H1 (cell line): ENCODE measurements around the gene RASSF5. TPM values are rescaled to one million over a fixed set of nuclear protein-coding genes. Genes with fewer than 3 reads are reported as not detected.

Source experiments
- CTCF ChIA-PET: fragments of 300-600 bp; sonication (Branson Sonifier 250); formaldehyde crosslinking; loops from one replicate; lab custom pipeline; 2021; ENCODE audit not compliant: partially characterized antibody; lab: Charles Lee
- POLR2A ChIA-PET: fragments of 300-600 bp; sonication (Branson Sonifier 250); formaldehyde crosslinking; loops from one replicate; lab custom pipeline; 2021; ENCODE audit warnings: inconsistent platforms; ENCODE audit not compliant: partially characterized antibody; lab: Charles Lee
- DNase-seq, 2 experiments: peaks; one replicate each; pipeline versions ENCODE4 v3.0.0 to v3.0.0-alpha.2; 2010 to 2022; ENCODE audit warnings: low spot score in 2 of 2, low read depth in 1 of 2, mixed read lengths in 1 of 2
- FAIRE-seq: peaks from 2 replicates; lab custom pipeline; 2011; peaks lifted over from hg19 to GRCh38; lab: Jason Lieb, UNC
- H2AFZ ChIP-seq: 2 replicates; pipeline ENCODE4 v1.8.1; 2012; ENCODE audit warnings: low read length, inconsistent platforms
- H2AK5ac ChIP-seq: 2 replicates; pipeline ENCODE4 v1.6.1; 2013; ENCODE audit warnings: low read depth, low read length
- H2BK120ac ChIP-seq: replicated peaks from 2 replicates; pipeline ENCODE3; 2013; ENCODE audit warnings: low read depth, low read length, inconsistent platforms
- H2BK12ac ChIP-seq: 2 replicates; pipeline ENCODE4 v1.6.1; 2013; ENCODE audit warnings: low read depth, low read length
- H2BK15ac ChIP-seq: 2 replicates; pipeline ENCODE4 v1.6.1; 2013; ENCODE audit warnings: low read length
- H2BK20ac ChIP-seq: 2 replicates; pipeline ENCODE4 v1.6.1; 2013; ENCODE audit warnings: low read length
- H2BK5ac ChIP-seq: 2 replicates; pipeline ENCODE4 v1.6.1; 2013; ENCODE audit warnings: low read depth, low read length
- H3K14ac ChIP-seq: 2 replicates; pipeline ENCODE4 v1.6.1; 2013; ENCODE audit warnings: inconsistent platforms; ENCODE audit not compliant: insufficient read length
- H3K18ac ChIP-seq: 2 replicates; pipeline ENCODE4 v1.6.1; 2013; ENCODE audit warnings: low read length; ENCODE audit errors: extremely low read depth
- H3K23ac ChIP-seq: 2 replicates; pipeline ENCODE4 v1.6.1; 2013; ENCODE audit warnings: inconsistent platforms; ENCODE audit not compliant: insufficient read length
- H3K23me2 ChIP-seq: 2 replicates; pipeline ENCODE4 v1.6.1; 2013; ENCODE audit warnings: low read depth, low read length
- H3K27ac ChIP-seq: 2 replicates; pipeline ENCODE4 v1.6.1; 2011; ENCODE audit warnings: low read depth, low read length, inconsistent platforms
- H3K27me3 ChIP-seq, 4 experiments: replicated peaks in 1 of 4; 1 replicate in 1 of 4; 2 replicates in 3 of 4; pipeline versions ENCODE4 v1.6.1 to v1.8.1; 2011 to 2013; ENCODE audit warnings: low read length in 3 of 4, mild to moderate bottlenecking in 3 of 4, inconsistent platforms in 2 of 4, mixed read lengths in 2 of 4, moderate library complexity in 1 of 4; ENCODE audit not compliant: control insufficient read depth in 3 of 4, insufficient read depth in 3 of 4; ENCODE audit errors: extremely low read depth in 1 of 4
- H3K36me3 ChIP-seq, 4 experiments: 2 replicates each; pipeline versions ENCODE4 v1.6.1 to v1.8.1; 2011 to 2013; ENCODE audit warnings: mild to moderate bottlenecking in 4 of 4, low read length in 3 of 4, moderate library complexity in 2 of 4, control low read depth in 1 of 4, inconsistent platforms in 1 of 4; ENCODE audit not compliant: insufficient read depth in 4 of 4, control insufficient read depth in 2 of 4
- H3K4ac ChIP-seq: replicated peaks from 2 replicates; pipeline ENCODE3; 2013; ENCODE audit warnings: low read length, low read depth, mixed read lengths, inconsistent platforms; ENCODE audit not compliant: insufficient read length
- H3K4me1 ChIP-seq, 4 experiments: replicated peaks in 1 of 4; 1 replicate in 1 of 4; 2 replicates in 3 of 4; pipeline versions ENCODE4 v1.6.1 to v1.8.1; 2011 to 2013; ENCODE audit warnings: low read length in 3 of 4, inconsistent platforms in 2 of 4, mixed read lengths in 1 of 4; ENCODE audit not compliant: insufficient read depth in 4 of 4, control insufficient read depth in 3 of 4
- H3K4me2 ChIP-seq, 2 experiments: 2 replicates each; pipeline versions ENCODE4 v1.6.1 to v1.8.1; 2011 to 2013; ENCODE audit warnings: low read depth in 2 of 2, low read length in 2 of 2, control low read depth in 1 of 2, inconsistent platforms in 1 of 2, mild to moderate bottlenecking in 1 of 2; ENCODE audit not compliant: insufficient read depth in 1 of 2
- H3K4me3 ChIP-seq, 4 experiments: fragments of 200-600, 300-600 bp in 1 of 4; sonication (generic), shearing (Covaris generic), sonication (Bioruptor Twin) in 1 of 4; 2 replicates each; pipeline versions ENCODE4 v1.5.1 to v1.8.1; 2011 to 2016; ENCODE audit warnings: low read length in 4 of 4, low read depth in 3 of 4, control low read depth in 2 of 4, inconsistent platforms in 2 of 4, mild to moderate bottlenecking in 2 of 4, mixed read lengths in 1 of 4, moderate library complexity in 1 of 4; ENCODE audit not compliant: insufficient read depth in 2 of 4; ENCODE audit errors: extremely low read depth in 1 of 4
- H3K56ac ChIP-seq: replicated peaks from 2 replicates; pipeline ENCODE3; 2013; ENCODE audit warnings: low read depth, mild to moderate bottlenecking, mixed read lengths, low read length, inconsistent platforms; ENCODE audit not compliant: insufficient read length
- H3K79me1 ChIP-seq: 2 replicates; pipeline ENCODE4 v1.6.1; 2013; ENCODE audit warnings: low read depth, low read length, control low read depth
- H3K79me2 ChIP-seq, 2 experiments: 2 replicates each; pipeline versions ENCODE4 v1.6.1 to v1.8.1; 2012 to 2013; ENCODE audit warnings: low read length in 2 of 2, mild to moderate bottlenecking in 2 of 2, inconsistent platforms in 1 of 2; ENCODE audit not compliant: insufficient read depth in 2 of 2, control insufficient read depth in 1 of 2
- H3K9ac ChIP-seq, 4 experiments: replicated peaks in 1 of 4; 1 replicate in 1 of 4; 2 replicates in 3 of 4; pipeline versions ENCODE4 v1.6.1 to v1.8.1; 2011 to 2013; ENCODE audit warnings: low read depth in 3 of 4, low read length in 3 of 4, control low read depth in 2 of 4, mild to moderate bottlenecking in 2 of 4, moderate library complexity in 2 of 4, inconsistent platforms in 1 of 4; ENCODE audit errors: extremely low read depth in 1 of 4
- H3K9me3 ChIP-seq, 2 experiments: 2 replicates each; pipeline versions ENCODE4 v1.6.1 to v1.8.1; 2012 to 2013; ENCODE audit warnings: mild to moderate bottlenecking in 2 of 2, moderate library complexity in 2 of 2, control low read depth in 1 of 2, inconsistent platforms in 1 of 2, low read depth in 1 of 2, low read length in 1 of 2, mixed read lengths in 1 of 2; ENCODE audit not compliant: insufficient read depth in 2 of 2
- H4K20me1 ChIP-seq, 2 experiments: replicated peaks in 1 of 2; 2 replicates each; pipeline versions ENCODE3 to v1.8.1; 2011 to 2013; ENCODE audit warnings: inconsistent platforms in 2 of 2, low read length in 2 of 2, mild to moderate bottlenecking in 1 of 2; ENCODE audit not compliant: insufficient read depth in 2 of 2, control insufficient read depth in 1 of 2
- H4K5ac ChIP-seq: 2 replicates; pipeline ENCODE4 v1.6.1; 2013; ENCODE audit warnings: low read length, low read depth, mixed read lengths, inconsistent platforms; ENCODE audit not compliant: insufficient read length
- H4K8ac ChIP-seq: 2 replicates; pipeline ENCODE4 v1.8.0; 2013; ENCODE audit warnings: mild to moderate bottlenecking, moderate library complexity, low read length, inconsistent platforms; ENCODE audit not compliant: insufficient read depth; ENCODE audit errors: extremely low read depth
- H4K91ac ChIP-seq: replicated peaks from 2 replicates; pipeline ENCODE3; 2013; ENCODE audit warnings: low read length, mixed read lengths, inconsistent platforms; ENCODE audit not compliant: insufficient read length
- CBX8 ChIP-seq: fragments of 300-800, 300-1000 bp; sonication (generic); IDR thresholded peaks from 2 replicates; pipeline ENCODE4 v1.7.1; 2016; ENCODE audit warnings: low read depth, low read length, borderline replicate concordance
- CTCF ChIP-seq, 3 experiments: IDR thresholded peaks; 1 replicate in 2 of 3; 2 replicates in 1 of 3; pipeline versions ENCODE4 v1.5.1 to v1.6.1; 2011; ENCODE audit warnings: low read length in 3 of 3, mild to moderate bottlenecking in 3 of 3, inconsistent platforms in 2 of 3, low read depth in 1 of 3, moderate library complexity in 1 of 3; ENCODE audit not compliant: insufficient read depth in 1 of 3; ENCODE audit errors: control extremely low read depth in 1 of 3
- GTF2F1 ChIP-seq: IDR thresholded peaks from 2 replicates; pipeline ENCODE4 v1.6.1; 2012; ENCODE audit warnings: low read depth, low read length, improper control_type of control experiment, borderline replicate concordance
- JUND ChIP-seq: IDR thresholded peaks from 2 replicates; pipeline ENCODE4 v1.6.1; 2011; ENCODE audit warnings: mild to moderate bottlenecking, improper control_type of control experiment, low read length
- RBBP5 ChIP-seq: IDR thresholded peaks from 2 replicates; pipeline ENCODE4 v1.7.1; 2012; ENCODE audit warnings: low read depth, mild to moderate bottlenecking, inconsistent platforms, low read length, moderate library complexity, borderline replicate concordance
- RFX5 ChIP-seq: IDR thresholded peaks from 2 replicates; pipeline ENCODE4 v1.6.1; 2011; ENCODE audit warnings: low read depth, low read length, improper control_type of control experiment, borderline replicate concordance
- TAF7 ChIP-seq: optimal IDR thresholded peaks from 2 replicates; pipeline ENCODE3; 2011; ENCODE audit warnings: low read depth, mild to moderate bottlenecking, inconsistent platforms, low read length, moderate library complexity, borderline replicate concordance
- WGBS, 2 experiments: shearing (Covaris generic) in 1 of 2; methylation state at CpG; one replicate each; pipeline versions ENCODE4 v1.1.6 to v1.1.7; 2013 to 2015; ENCODE audit warnings: low lambda C conversion rate in 2 of 2, mixed read lengths in 2 of 2, inconsistent platforms in 1 of 2, low coverage in 1 of 2, missing lambda C conversion rate in 1 of 2; ENCODE audit not compliant: insufficient replicate concordance in 2 of 2, insufficient coverage in 1 of 2, insufficient read length in 1 of 2; ENCODE audit errors: extremely low coverage in 1 of 2, missing lambda C conversion rate in 1 of 2; 5-methylcytosine and 5-hydroxymethylcytosine counted together
- polyA plus RNA-seq, 7 experiments: library from polyadenylated mRNA; depleted of rRNA in 3 of 7; stranded (reverse) in 5 of 7; unstranded in 2 of 7; fragments of >200 nt in 5 of 7; fragments of 200-250 nt in 2 of 7; gene quantifications; 1 replicate in 5 of 7; 2 replicates in 1 of 7; 4 replicates in 1 of 7; pipeline versions ENCODE4 v1.2.1 to v1.2.3, GENCODE V29; 2011 to 2013; ENCODE audit warnings: missing spikeins in 2 of 7, mixed read lengths in 2 of 7
- total RNA-seq: library from RNA; stranded (reverse); fragmentation: NEBNext Ultra II Directional; extraction: Animal tissue kit (Norgen Biotek cat#: 25700); gene quantifications from 2 replicates; pipeline ENCODE4 v1.2.1, GENCODE V29; 2021

Gene RASSF5
- total and polyA plus RNA-seq, 2 of the 8 experiments (the other 6 are each of a cell fraction or from before 2014, with no cell fraction given) = 0.82 to 1.8 TPM

GRCh38 chr1:206581571-206581981 is 74.2 kb downstream of the RASSF5 start:
- no peak for TF ChIP-seq TAF7
- TF ChIP-seq CBX8 = no peak
- TF ChIP-seq JUND = no peak
- TF ChIP-seq RFX5 = no peak
- TF ChIP-seq RBBP5 = no peak
- TF ChIP-seq CTCF (IDR thresholded peaks at IDR 0.05; ENCODE audit: control extremely low read depth in 1 of 3, insufficient read depth in 1 of 3, low read depth in 1 of 3, low read length in 3 of 3) = no peak
- no peak for TF ChIP-seq GTF2F1
- Histone ChIP-seq H3K4me1 (no peaks in the 10 kb centered on the region), H3K79me1 (no peaks in the 10 kb centered on the region), H3K4me3 (no peak overlapping the region), H3K23me2 (no peaks in the 10 kb centered on the region), H3K4ac (no peak overlapping the region), H3K79me2 (no peaks in the 10 kb centered on the region), H2BK5ac (no peak overlapping the region), H4K91ac (no peak overlapping the region), H4K5ac (no peak overlapping the region), H2BK12ac (no peak overlapping the region), H3K9ac (no peak overlapping the region), H3K4me2 (no peak overlapping the region), H3K14ac (no peak overlapping the region), H2AK5ac (no peak overlapping the region), H2BK120ac (no peak overlapping the region), H3K27me3 (no peaks in the 10 kb centered on the region), H3K56ac (no peak overlapping the region), H3K36me3 (no peaks in the 10 kb centered on the region; a peak in 1 of 8 replicates), H2AFZ (no peak overlapping the region), H3K9me3 (no peaks in the 10 kb centered on the region), H3K27ac (no peak overlapping the region), H4K8ac (no peak overlapping the region), H2BK15ac (no peak overlapping the region), H4K20me1 (no peaks in the 10 kb centered on the region), H3K18ac (no peak overlapping the region), H2BK20ac (no peak overlapping the region), H3K23ac (no peak overlapping the region)
- DNase-seq = no peak
- 88% methylated on average over 10 of the region's 10 CpGs; no CpG with 5 or more reads in 1 of the 2 experiments for WGBS, 2 experiments
- ChIA-PET CTCF (interaction anchor here (0.7 to 16.9 kb wide), 15 partner anchors 10 to 111 kb away, joined by 3 to 298 read pairs (median 4); partner anchors contain the start of genes EIF2D and IKBKE), POLR2A (interaction anchor here (1.0 kb wide), 1 partner anchor 36 kb away, joined by 4 read pairs; no protein-coding TSS in a partner anchor)
- FAIRE-seq = no peak
